VCaP (cell line): ENCODE data around the gene ATP8A2.

Experiments
- H3K27ac ChIP-seq: fragments of 450-650 bp; 2 replicates; pipeline ENCODE4 v1.5.1; 2017
- TF ChIP-seq, protein P1 (sequence below): fragments of 450-650 bp; conservative IDR thresholded peaks from 2 replicates; pipeline ENCODE4 v1.5.1; 2017; ENCODE audit warnings: mild to moderate bottlenecking, moderate library complexity

ATP8A2 gene

DNA sequence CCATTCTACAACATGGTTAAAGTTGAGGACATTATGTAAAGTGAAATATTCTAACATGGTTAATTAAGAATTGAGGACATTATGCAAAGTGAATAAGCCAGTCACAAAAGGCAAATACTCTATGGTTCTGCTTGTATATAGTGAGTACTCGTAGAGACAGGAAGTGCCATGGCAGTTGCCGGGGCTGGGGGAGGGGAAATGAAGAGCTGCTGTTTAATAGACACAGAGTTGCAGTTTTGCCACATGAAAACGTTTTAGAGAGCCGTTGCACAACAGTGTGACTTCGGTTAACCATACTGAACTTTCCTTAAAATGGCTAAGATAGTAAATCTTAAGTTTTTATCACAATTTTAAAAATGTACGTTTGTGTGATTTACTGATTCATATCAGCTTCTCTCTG lies 503.1 kb downstream of the ATP8A2 start:
- no peak overlapping the region for H3K27ac ChIP-seq
- TF ChIP-seq, protein P1, sequence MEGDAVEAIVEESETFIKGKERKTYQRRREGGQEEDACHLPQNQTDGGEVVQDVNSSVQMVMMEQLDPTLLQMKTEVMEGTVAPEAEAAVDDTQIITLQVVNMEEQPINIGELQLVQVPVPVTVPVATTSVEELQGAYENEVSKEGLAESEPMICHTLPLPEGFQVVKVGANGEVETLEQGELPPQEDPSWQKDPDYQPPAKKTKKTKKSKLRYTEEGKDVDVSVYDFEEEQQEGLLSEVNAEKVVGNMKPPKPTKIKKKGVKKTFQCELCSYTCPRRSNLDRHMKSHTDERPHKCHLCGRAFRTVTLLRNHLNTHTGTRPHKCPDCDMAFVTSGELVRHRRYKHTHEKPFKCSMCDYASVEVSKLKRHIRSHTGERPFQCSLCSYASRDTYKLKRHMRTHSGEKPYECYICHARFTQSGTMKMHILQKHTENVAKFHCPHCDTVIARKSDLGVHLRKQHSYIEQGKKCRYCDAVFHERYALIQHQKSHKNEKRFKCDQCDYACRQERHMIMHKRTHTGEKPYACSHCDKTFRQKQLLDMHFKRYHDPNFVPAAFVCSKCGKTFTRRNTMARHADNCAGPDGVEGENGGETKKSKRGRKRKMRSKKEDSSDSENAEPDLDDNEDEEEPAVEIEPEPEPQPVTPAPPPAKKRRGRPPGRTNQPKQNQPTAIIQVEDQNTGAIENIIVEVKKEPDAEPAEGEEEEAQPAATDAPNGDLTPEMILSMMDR = no peak

DNA sequence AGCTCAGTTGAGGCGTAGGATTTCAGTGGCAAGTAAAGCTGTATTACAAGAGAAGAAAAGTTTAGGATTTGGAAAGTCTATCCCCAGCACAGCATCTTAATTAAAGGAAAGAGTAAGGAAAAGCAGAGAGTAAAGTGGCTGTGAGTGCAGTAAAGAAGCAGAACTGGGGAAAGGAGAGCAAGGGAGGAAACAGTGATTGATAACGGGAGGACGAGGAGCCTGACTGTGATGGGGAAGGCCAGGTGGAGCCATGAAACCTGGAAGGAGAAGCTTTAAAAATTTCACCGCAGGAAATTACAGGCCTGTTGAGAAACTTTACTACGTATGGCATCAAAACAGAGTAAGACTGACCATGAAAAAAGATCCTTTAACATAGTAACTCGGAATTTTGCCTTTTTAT lies 504.5 kb downstream of the ATP8A2 start:
- TF ChIP-seq, protein P1 = no peak
- H3K27ac ChIP-seq = no peak overlapping the region

DNA sequence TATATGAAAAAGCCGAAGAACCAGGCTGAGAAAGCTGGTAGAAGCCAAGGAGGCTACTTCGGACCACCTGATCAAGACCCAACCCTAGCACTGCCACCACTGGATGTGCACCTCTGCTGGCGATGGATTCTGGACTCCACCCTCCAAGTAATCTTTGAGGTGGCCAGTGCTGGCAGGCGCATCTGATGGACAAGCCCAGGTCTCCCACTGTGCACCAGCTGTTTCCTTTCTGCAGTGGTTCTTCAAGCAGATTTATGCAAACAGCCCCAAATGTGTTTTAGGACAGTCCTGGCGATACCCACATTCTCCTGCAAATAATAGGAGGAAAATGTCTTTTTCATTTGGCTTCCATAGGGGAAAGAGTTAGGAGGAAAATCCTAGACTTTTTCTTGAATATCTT lies 507.7 kb downstream of the ATP8A2 start:
- H3K27ac ChIP-seq = no peak overlapping the region
- TF ChIP-seq, protein P1 = no peak

DNA sequence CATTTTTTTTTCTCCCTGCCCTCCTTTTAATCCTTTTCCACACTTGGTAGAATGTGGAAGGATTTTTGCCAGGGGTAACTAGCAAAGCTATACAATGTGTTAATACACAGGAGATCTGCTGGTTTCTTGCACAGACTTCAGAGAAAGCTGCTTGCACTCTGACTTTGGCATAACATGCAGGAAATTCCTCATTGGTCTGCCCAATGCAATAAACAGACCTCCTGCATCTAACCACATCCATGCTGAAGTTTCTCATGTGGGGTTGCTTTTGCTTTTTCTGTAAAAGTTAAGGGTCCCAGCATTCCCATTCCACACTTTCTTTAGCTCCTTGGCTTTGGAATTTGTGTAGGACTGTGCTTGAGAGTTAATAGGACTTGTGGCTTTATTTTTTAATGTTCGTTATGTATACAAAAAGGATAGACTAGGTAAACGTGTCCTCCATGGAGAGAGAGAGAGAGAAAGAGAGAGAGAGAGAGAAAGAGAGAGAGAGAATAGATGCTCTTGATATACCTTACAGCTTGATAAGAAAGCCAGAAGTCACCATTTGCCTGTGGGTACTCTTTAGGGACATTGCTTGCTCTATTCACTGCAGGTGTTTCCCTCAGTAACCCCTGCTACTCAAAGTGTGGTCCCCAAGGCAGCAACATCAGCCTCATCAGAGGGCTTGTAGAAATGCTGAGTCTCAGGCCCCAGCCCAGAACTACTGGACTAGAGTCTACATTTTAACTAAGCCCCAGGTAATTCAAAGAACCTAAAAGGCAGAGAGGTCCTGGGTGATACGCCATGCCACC lies 509.6 kb downstream of the ATP8A2 start:
- TF ChIP-seq, protein P1 = no peak
- H3K27ac ChIP-seq = no peak overlapping the region

GRCh38 chr13:25881971-25882451 lies 510.2 kb downstream of the ATP8A2 start:
- H3K27ac ChIP-seq = no peak overlapping the region
- TF ChIP-seq, protein P1 = no peak

GRCh38 chr13:25882466-25883357 lies 510.9 kb downstream of the ATP8A2 start:
- TF ChIP-seq, protein P1 = no peak
- no peak overlapping the region for H3K27ac ChIP-seq

DNA sequence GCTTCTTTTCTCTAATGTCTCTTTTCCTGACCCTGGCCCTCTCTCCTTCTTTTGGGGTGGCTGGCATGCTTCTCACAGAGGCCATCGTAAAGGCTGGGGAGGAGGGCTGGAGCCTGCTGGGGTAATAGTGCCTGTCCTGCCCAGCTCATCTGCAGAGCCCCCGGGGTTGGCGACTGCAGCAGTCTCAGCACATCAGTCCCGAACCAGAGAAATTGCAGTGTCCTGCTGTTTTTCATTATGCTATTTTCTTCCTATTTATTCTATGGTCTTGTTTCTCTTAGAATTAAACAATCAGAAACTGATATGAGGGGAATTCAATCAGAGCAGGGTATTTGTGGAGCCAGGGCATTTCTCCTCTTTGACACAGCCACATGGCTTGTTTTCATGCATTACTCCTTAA lies 513.6 kb downstream of the ATP8A2 start:
- H3K27ac ChIP-seq = no peak overlapping the region

More for the DNA sequence above, 513.6 kb downstream of the ATP8A2 start:
- TF ChIP-seq, protein P1 = no peak
